Middle frontal gyrus (tissue), 1 donor: Measurements from ENCODE around the gene TMEM135.

Source experiments
- DNase-seq: peaks from one replicate; pipeline ENCODE4 v3.0.0-alpha.2; 2015; ENCODE audit warnings: low spot score; ENCODE audit errors: extremely low spot score

The TMEM135 gene

GRCh38 chr11:87190071-87190470 lies 152.3 kb downstream of the TMEM135 start:
- DNase-seq = no peak

- DNase-seq = no peak
These were observed 156.2 kb downstream of the TMEM135 start for GRCh38 chr11:87193756-87194470.

- no peak for DNase-seq
These were observed 157.5 kb downstream of the TMEM135 start for GRCh38 chr11:87194985-87195820.

- no peak for DNase-seq
These were observed 160.6 kb downstream of the TMEM135 start for GRCh38 chr11:87198266-87198881.

- DNase-seq = no peak
These were observed 163.6 kb downstream of the TMEM135 start for GRCh38 chr11:87201376-87201775.

- no peak for DNase-seq
These were observed 166.3 kb downstream of the TMEM135 start for GRCh38 chr11:87203907-87204602.

- no peak for DNase-seq
These were observed 175.2 kb downstream of the TMEM135 start for GRCh38 chr11:87212891-87213290.

GRCh38 chr11:87213444-87213843 lies 175.7 kb downstream of the TMEM135 start:
- no peak for DNase-seq

- no peak for DNase-seq
These were observed 177.5 kb downstream of the TMEM135 start for GRCh38 chr11:87215236-87215635.

GRCh38 chr11:87219266-87219665 lies 181.5 kb downstream of the TMEM135 start:
- no peak for DNase-seq

- DNase-seq = no peak
These were observed 186.1 kb downstream of the TMEM135 start for GRCh38 chr11:87223816-87224215.

GRCh38 chr11:87224486-87224885 lies 186.8 kb downstream of the TMEM135 start:
- DNase-seq = no peak

- DNase-seq = no peak
These were observed 191.1 kb downstream of the TMEM135 start for GRCh38 chr11:87228820-87229219.

- no peak for DNase-seq
These were observed 193.3 kb downstream of the TMEM135 start for GRCh38 chr11:87230995-87231394.

- DNase-seq = no peak
These were observed 194.6 kb downstream of the TMEM135 start for GRCh38 chr11:87232320-87232719.

GRCh38 chr11:87235366-87235765 lies 197.6 kb downstream of the TMEM135 start:
- no peak for DNase-seq

- DNase-seq = no peak
These were observed 198.6 kb downstream of the TMEM135 start for GRCh38 chr11:87236368-87236767.

- DNase-seq = no peak
These were observed 201.3 kb downstream of the TMEM135 start for GRCh38 chr11:87239001-87239400.

- DNase-seq = no peak
These were observed 201.8 kb downstream of the TMEM135 start for GRCh38 chr11:87239531-87239930.

- no peak for DNase-seq
These were observed 213.8 kb downstream of the TMEM135 start for GRCh38 chr11:87251560-87251959.

GRCh38 chr11:87252869-87253268 lies 215.1 kb downstream of the TMEM135 start:
- no peak for DNase-seq

GRCh38 chr11:87254562-87254961 lies 216.8 kb downstream of the TMEM135 start:
- DNase-seq = no peak
